K562 (cell line): Measurements from ENCODE around the gene ELOVL1. TPM values are rescaled to one million over a fixed set of nuclear protein-coding genes. Genes with fewer than 3 reads are reported as not detected.

Experiments used
- ARHGAP35 ChIP-seq: fragments of 450-650 bp; IDR thresholded peaks from 2 replicates; pipeline ENCODE4 v1.6.1; 2018; ENCODE audit not compliant: partially characterized antibody
- CBFB ChIP-seq: sonication (generic); formaldehyde crosslinking; IDR thresholded peaks from 2 replicates; pipeline ENCODE4 v1.4.0; 2020; ENCODE audit warnings: mild to moderate bottlenecking, missing genetic modification reagents
- CC2D1A ChIP-seq: fragments of 450-650 bp; IDR thresholded peaks from 2 replicates; pipeline ENCODE4 v1.6.1; 2017; ENCODE audit warnings: mild to moderate bottlenecking
- CHD2 ChIP-seq: IDR thresholded peaks from 2 replicates; pipeline ENCODE4 v1.6.1; 2011; ENCODE audit warnings: low read depth, low read length
- DACH1 ChIP-seq: fragments of 450-650 bp; IDR thresholded peaks from 2 replicates; pipeline ENCODE4 v1.6.1; 2018; ENCODE audit not compliant: partially characterized antibody
- GATA2 ChIP-seq: sonication (generic); formaldehyde crosslinking; IDR thresholded peaks from 2 replicates; pipeline ENCODE4 v1.4.0; 2020; ENCODE audit warnings: mild to moderate bottlenecking, missing genetic modification reagents
- HNRNPL ChIP-seq: fragments of 200-400 bp; formaldehyde crosslinking; IDR thresholded peaks from 2 replicates; pipeline ENCODE4 v1.6.1; 2017; ENCODE audit warnings: low read depth, mild to moderate bottlenecking, low read length
- L3MBTL2 ChIP-seq: fragments of 450-650 bp; IDR thresholded peaks from 2 replicates; pipeline ENCODE4 v1.6.1; 2016; ENCODE audit warnings: mild to moderate bottlenecking, moderate library complexity
- LARP7 ChIP-seq: fragments of 450-650 bp; IDR thresholded peaks from 2 replicates; pipeline ENCODE4 v1.6.1; 2016
- LCOR ChIP-seq: sonication (generic); formaldehyde crosslinking; IDR thresholded peaks from 2 replicates; pipeline ENCODE4 v1.8.0; 2022; ENCODE audit warnings: mild to moderate bottlenecking, missing genetic modification reagents
- MAZ ChIP-seq, 2 experiments: fragments of 450-650 bp in 1 of 2; sonication (generic) in 1 of 2; formaldehyde crosslinking; IDR thresholded peaks in 1 of 2; conservative IDR thresholded peaks in 1 of 2; 2 replicates each; pipeline versions ENCODE4 v1.4.0 to v1.5.0; 2020; ENCODE audit warnings: mild to moderate bottlenecking in 1 of 2, missing genetic modification reagents in 1 of 2
- NCOA6 ChIP-seq: fragments of 450-650 bp; IDR thresholded peaks from 2 replicates; pipeline ENCODE4 v1.6.1; 2017; ENCODE audit warnings: mild to moderate bottlenecking
- NCOR1 ChIP-seq: fragments of 450-650 bp; IDR thresholded peaks from 2 replicates; pipeline ENCODE4 v1.6.1; 2016; ENCODE audit warnings: mild to moderate bottlenecking, moderate library complexity
- NFYB ChIP-seq: IDR thresholded peaks from 2 replicates; pipeline ENCODE4 v1.6.1; 2011; ENCODE audit warnings: mild to moderate bottlenecking, moderate library complexity; ENCODE audit not compliant: insufficient read length; ENCODE audit errors: extremely low read depth
- NONO ChIP-seq, 2 experiments: fragments of 200-400 bp in 1 of 2; fragments of 450-650 bp in 1 of 2; formaldehyde crosslinking in 1 of 2; IDR thresholded peaks; 2 replicates each; pipeline ENCODE4 v1.6.1; 2017; ENCODE audit warnings: low read depth in 2 of 2, mild to moderate bottlenecking in 2 of 2, moderate library complexity in 2 of 2, low read length in 1 of 2
- SMARCA4 ChIP-seq: fragments of 450-650 bp; IDR thresholded peaks from 2 replicates; pipeline ENCODE4 v1.6.1; 2016
- SMARCA5 ChIP-seq: fragments of 450-650 bp; IDR thresholded peaks from 2 replicates; pipeline ENCODE4 v1.6.1; 2016
- SRSF1 ChIP-seq: fragments of 200-400 bp; formaldehyde crosslinking; IDR thresholded peaks from 2 replicates; pipeline ENCODE4 v1.6.1; 2017; ENCODE audit warnings: mild to moderate bottlenecking, low read depth, low read length, moderate library complexity
- TCF3 ChIP-seq: sonication (generic); formaldehyde crosslinking; IDR thresholded peaks from 2 replicates; pipeline ENCODE4 v1.4.0; 2020; ENCODE audit warnings: mild to moderate bottlenecking, missing genetic modification reagents
- TOE1 ChIP-seq, 2 experiments: fragments of 450-650 bp in 1 of 2; sonication (generic) in 1 of 2; formaldehyde crosslinking in 1 of 2; IDR thresholded peaks; 2 replicates each; pipeline versions ENCODE4 v1.7.1 to v1.8.0; 2016 to 2022; ENCODE audit warnings: borderline replicate concordance in 2 of 2, mild to moderate bottlenecking in 2 of 2, antibody characterized with exemption in 1 of 2, inconsistent platforms in 1 of 2, low read depth in 1 of 2, missing genetic modification reagents in 1 of 2, moderate library complexity in 1 of 2
- ZBTB7A ChIP-seq: IDR thresholded peaks from 2 replicates; pipeline ENCODE4 v1.6.1; 2011; ENCODE audit warnings: low read depth, mild to moderate bottlenecking, low read length, moderate library complexity, borderline replicate concordance; ENCODE audit not compliant: control insufficient read depth
- ZFX ChIP-seq: sonication (generic); formaldehyde crosslinking; IDR thresholded peaks from 2 replicates; pipeline ENCODE4 v1.8.0; 2022; ENCODE audit warnings: mild to moderate bottlenecking, missing genetic modification reagents, moderate library complexity
- ZKSCAN1 ChIP-seq: fragments of 150-350 bp; IDR thresholded peaks from 2 replicates; pipeline ENCODE4 v1.6.1; 2016; ENCODE audit warnings: low read depth, low read length
- ZNF12 ChIP-seq: sonication (generic); formaldehyde crosslinking; IDR thresholded peaks from 2 replicates; pipeline ENCODE4 v1.4.0; 2020; ENCODE audit warnings: mild to moderate bottlenecking, missing genetic modification reagents
- ZNF133 ChIP-seq: fragments of 250-450 bp; sonication (Bioruptor Pico); IDR thresholded peaks from 2 replicates; pipeline ENCODE4 v1.4.0; 2020; ENCODE audit warnings: mild to moderate bottlenecking
- ZNF354B ChIP-seq: fragments of 250-450 bp; sonication (Bioruptor Pico); IDR thresholded peaks from 2 replicates; pipeline ENCODE4 v1.4.0; 2020
- ZNF830 ChIP-seq: fragments of 250-450 bp; sonication (Bioruptor Pico); IDR thresholded peaks from 2 replicates; pipeline ENCODE4 v1.5.0; 2021; ENCODE audit warnings: mild to moderate bottlenecking
- polyA plus RNA-seq, 8 experiments: library from polyadenylated mRNA; depleted of rRNA in 4 of 8; stranded (reverse) in 5 of 8; unstranded in 3 of 8; fragments of >200 nt; fragmentation: Nextera tagmentation in 2 of 8; fragmentation: Illumina TruSeq in 1 of 8; extraction: Ambion mirVana in 2 of 8; extraction: Trizol in 1 of 8; gene quantifications; 2 replicates each; pipeline versions ENCODE4 v1.2.1 to v1.2.3, GENCODE V29; 2011 to 2014; ENCODE audit warnings: inconsistent platforms in 1 of 8, missing spikeins in 1 of 8
- total RNA-seq, 7 experiments: library from RNA; depleted of rRNA in 6 of 7; stranded (reverse); fragments of >200 nt in 6 of 7; fragmentation: Illumina TruSeq in 2 of 7; extraction: Trizol in 2 of 7; gene quantifications; 2 replicates each; pipeline versions ENCODE4 v1.2.1 to v1.2.3, GENCODE V29; 2011 to 2021; ENCODE audit warnings: low replicate concordance in 1 of 7
- TF ChIP-seq, protein P1 (sequence below): sonication (generic); formaldehyde crosslinking; IDR thresholded peaks from 2 replicates; pipeline ENCODE4 v1.8.0; 2022; ENCODE audit warnings: mild to moderate bottlenecking, missing genetic modification reagents
- TF ChIP-seq, protein P2 (sequence below): fragments of 450-650 bp; IDR thresholded peaks from 2 replicates; pipeline ENCODE4 v1.6.1; 2016; ENCODE audit warnings: borderline replicate concordance

Gene ELOVL1
- total and polyA plus RNA-seq, 9 of the 15 experiments (the other 6 are each of a cell fraction or from before 2014, with no cell fraction given): 51.0 to 157 (median 70.3) TPM

DNA sequence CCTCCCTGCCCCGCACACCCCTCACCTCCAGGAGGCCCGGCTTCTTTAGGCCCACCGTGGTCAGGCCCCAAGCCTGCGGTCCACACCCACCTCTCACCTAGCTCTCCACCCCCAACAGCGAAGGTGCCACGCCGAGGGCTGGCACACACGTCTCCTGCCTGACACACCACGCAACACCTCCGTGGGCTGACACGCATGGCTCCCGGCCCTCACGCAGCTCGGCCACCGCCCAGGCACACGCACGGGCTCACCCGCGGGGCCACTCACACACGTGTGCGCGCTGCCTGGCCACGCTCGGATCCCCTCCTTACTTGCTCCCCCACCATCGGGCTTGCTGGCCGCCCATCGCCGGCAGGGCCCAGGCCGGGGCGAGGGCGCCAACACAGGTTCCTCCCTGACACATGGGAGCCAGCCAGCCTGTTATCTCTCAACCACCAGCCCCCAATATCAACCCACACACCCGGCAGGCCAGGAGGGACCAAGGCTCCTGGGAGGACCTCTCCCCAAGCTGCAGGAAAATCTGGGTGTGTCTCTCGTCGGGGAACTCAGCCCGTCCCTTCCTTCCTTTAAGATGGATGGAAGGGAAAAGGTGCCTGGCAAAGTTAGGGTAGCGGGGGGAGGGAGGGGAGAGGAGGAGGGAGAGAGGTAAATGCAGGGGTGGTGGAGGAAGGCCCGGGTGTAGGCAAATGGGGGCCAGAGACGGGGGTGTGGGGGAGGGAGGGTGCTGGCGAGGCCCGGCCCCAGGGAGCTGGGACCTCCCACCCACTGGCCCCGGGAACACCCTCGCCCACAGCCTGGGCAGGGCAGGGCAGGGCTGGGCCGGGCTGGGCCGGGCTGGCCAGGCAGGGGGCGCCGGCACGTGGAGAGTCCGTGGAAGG, 546 bp downstream of the ELOVL1 start (continued):
- TF ChIP-seq, protein P1, sequence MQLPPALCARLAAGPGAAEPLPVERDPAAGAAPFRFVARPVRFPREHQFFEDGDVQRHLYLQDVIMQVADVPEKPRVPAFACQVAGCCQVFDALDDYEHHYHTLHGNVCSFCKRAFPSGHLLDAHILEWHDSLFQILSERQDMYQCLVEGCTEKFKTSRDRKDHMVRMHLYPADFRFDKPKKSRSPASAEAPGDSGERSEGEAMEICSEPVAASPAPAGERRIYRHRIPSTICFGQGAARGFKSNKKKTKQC (CRISPR knock-in tag): peak; percentile 44
- TF ChIP-seq, protein P2, sequence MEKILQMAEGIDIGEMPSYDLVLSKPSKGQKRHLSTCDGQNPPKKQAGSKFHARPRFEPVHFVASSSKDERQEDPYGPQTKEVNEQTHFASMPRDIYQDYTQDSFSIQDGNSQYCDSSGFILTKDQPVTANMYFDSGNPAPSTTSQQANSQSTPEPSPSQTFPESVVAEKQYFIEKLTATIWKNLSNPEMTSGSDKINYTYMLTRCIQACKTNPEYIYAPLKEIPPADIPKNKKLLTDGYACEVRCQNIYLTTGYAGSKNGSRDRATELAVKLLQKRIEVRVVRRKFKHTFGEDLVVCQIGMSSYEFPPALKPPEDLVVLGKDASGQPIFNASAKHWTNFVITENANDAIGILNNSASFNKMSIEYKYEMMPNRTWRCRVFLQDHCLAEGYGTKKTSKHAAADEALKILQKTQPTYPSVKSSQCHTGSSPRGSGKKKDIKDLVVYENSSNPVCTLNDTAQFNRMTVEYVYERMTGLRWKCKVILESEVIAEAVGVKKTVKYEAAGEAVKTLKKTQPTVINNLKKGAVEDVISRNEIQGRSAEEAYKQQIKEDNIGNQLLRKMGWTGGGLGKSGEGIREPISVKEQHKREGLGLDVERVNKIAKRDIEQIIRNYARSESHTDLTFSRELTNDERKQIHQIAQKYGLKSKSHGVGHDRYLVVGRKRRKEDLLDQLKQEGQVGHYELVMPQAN: peak; percentile 66
- TF ChIP-seq HNRNPL (peak; percentile 81), NCOR1 (peak; percentile 89), MAZ (CRISPR knock-in tag; conservative IDR thresholded peaks at IDR 0.05 in 1 of 2, IDR thresholded peaks at IDR 0.05 in 1 of 2) (peak; percentile 18 to 42; a peak in 1 of 4 replicates), TCF3 (peak; percentile 91), NONO (IDR thresholded peaks at IDR 0.05; ENCODE audit: low read depth in 2 of 2, low read length in 1 of 2) (0 out of 4 replicates have a peak, but pooled peaks of 1 of the 2 experiments have one; percentile 4), ZKSCAN1 (no peak), CBFB (CRISPR knock-in tag) (peak; percentile 8; the same call in 1 of the 2 replicates), SRSF1 (no peak), L3MBTL2 (peak; percentile 76), SMARCA5 (no peak), ZBTB7A (peak; percentile 51; the same call in 1 of the 2 replicates), CHD2 (no peak), ZNF12 (CRISPR knock-in tag) (0 out of 2 replicates have a peak, but pooled peaks have one; percentile 52), ZNF830 (CRISPR knock-in tag) (no peak), CC2D1A (peak; percentile 66; the same call in 1 of the 2 replicates), ZNF133 (no peak), ZNF354B (no peak), ZFX (CRISPR knock-in tag) (peak; percentile 58), SMARCA4 (peak; percentile 70), LARP7 (0 out of 2 replicates have a peak, but pooled peaks have one; percentile 16), LCOR (0 out of 2 replicates have a peak, but pooled peaks have one; percentile 13), ARHGAP35 (peak; percentile 17), TOE1 (IDR thresholded peaks at IDR 0.05; ENCODE audit: borderline replicate concordance) (peak; percentile 48; the same call in 1 of the 2 replicates), TOE1 (CRISPR knock-in tag; IDR thresholded peaks at IDR 0.05; ENCODE audit: borderline replicate concordance, low read depth) (no peak), NFYB (no peak), DACH1 (peak; percentile 29), GATA2 (CRISPR knock-in tag) (peak; percentile 62), NCOA6 (no peak)
